Measurements from ENCODE around the gene C2CD2L. TPM values are rescaled to one million over a fixed set of nuclear protein-coding genes. Genes with fewer than 3 reads are reported as not detected.

Gene C2CD2L
- total and polyA plus RNA-seq, 2 of the 13 experiments (the other 11 are each of a cell fraction or from before 2014, with no cell fraction given) = 3.7 to 5.5 TPM

- TF ChIP-seq ZNF292 (CRISPR knock-in tag; IDR thresholded peaks at IDR 0.05; ENCODE audit: borderline replicate concordance, low read depth) (no peak), ZNF747 (CRISPR knock-in tag; IDR thresholded peaks at IDR 0.05; ENCODE audit: borderline replicate concordance) (no peak; the same call in 1 of the 2 replicates), JUND (CRISPR knock-in tag; IDR thresholded peaks at IDR 0.05) (no peak), KIAA2018 (CRISPR knock-in tag; IDR thresholded peaks at IDR 0.05; ENCODE audit: borderline replicate concordance) (no peak), ZNF737 (CRISPR knock-in tag; IDR thresholded peaks at IDR 0.05; ENCODE audit: borderline replicate concordance) (no peak), ZBTB1 (CRISPR knock-in tag; IDR thresholded peaks at IDR 0.05; ENCODE audit: borderline replicate concordance) (no peak), RARA (CRISPR knock-in tag; IDR thresholded peaks at IDR 0.05) (no peak), AHR (CRISPR knock-in tag; IDR thresholded peaks at IDR 0.05) (no peak), ZNF639 (CRISPR knock-in tag; conservative IDR thresholded peaks at IDR 0.05) (peak; percentile 57; the same call in 1 of the 2 replicates), HMGXB3 (CRISPR knock-in tag; IDR thresholded peaks at IDR 0.05; ENCODE audit: borderline replicate concordance) (peak; percentile 65), KLF13 (CRISPR knock-in tag; IDR thresholded peaks at IDR 0.05) (no peak), ZBTB37 (CRISPR knock-in tag; IDR thresholded peaks at IDR 0.05) (no peak)
These were observed 5.3 kb upstream of the C2CD2L start, which contains the start of gene DPAGT1 (continued) for GRCh38 chr11:119101759-119102423.

Data from HepG2 (cell line).